ENCODE measurements around the gene AKT1.
"Not testable (repeated sequence)": the region's sequence is repeated elsewhere in the genome, so short reads cannot be mapped to it uniquely, and the experiment has no call there.

The AKT1 gene

DNA sequence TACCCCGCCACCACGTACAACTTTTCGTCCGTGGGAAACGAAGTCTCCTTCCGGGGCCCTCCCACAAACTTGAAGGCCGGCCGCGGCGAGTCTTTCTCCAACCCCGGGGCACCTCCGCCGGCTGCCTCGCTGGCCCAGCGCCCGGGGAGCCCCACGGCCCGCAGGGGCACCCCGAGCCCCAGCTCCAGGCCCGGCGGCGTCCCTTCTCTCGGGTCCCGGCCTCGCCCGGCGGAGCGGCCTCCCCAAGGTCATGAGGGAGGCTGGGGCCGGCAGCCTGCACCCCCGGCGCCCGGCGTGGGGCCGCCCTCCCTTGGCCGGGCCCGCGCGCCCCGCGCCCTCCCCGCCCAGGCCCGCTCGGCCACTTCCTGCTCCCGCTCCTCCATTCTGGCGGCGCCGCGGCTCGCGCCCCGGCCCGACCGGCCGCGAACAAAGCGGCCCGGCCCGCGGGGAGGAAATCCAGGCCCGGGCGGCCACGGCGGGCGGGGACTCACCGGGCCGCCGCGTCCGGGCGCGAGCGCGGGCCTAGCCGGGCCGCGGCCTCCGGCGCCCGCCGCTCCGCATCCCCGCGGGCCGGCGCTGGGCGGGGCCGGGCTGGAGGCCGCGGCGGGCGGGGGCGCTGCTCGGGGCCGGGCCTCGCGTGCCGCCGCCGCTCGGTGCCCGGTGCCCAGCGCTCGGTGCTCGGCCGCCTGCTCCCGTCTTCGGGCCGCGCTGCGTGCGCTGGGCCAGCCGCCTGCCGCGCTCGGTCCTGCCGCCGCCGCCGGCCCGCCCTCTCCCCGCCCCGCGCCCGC, at the start of gene AKT1:
Gene AKT1, minus strand, starts transcription at position 756 of the 788 bp plus-strand sequence. CDS start 3,105 bp downstream, outside the sequence.
- DNase-seq (ENCODE audit: low spot score in 2 of 2) (no peak), ATAC-seq (replicated peaks; ENCODE audit: extremely low read depth, poor library complexity, severe bottlenecking) (peak; percentile 18)
- Mint-ChIP-seq H3K27me3 (no peaks in the 10 kb centered on the region), H3K4me1 (peaks cover 51% of the 10 kb centered on the region), H3K4me3 (peak within 1 kb of the TSS; percentile 84), H3K9me3 (no peaks in the 10 kb centered on the region), H3K36me3 (ENCODE audit: insufficient read depth) (peaks cover 22% of the 10 kb centered on the region), H3K27ac (ENCODE audit: low read depth) (peak within 1 kb of the TSS; percentile 78)

DNA sequence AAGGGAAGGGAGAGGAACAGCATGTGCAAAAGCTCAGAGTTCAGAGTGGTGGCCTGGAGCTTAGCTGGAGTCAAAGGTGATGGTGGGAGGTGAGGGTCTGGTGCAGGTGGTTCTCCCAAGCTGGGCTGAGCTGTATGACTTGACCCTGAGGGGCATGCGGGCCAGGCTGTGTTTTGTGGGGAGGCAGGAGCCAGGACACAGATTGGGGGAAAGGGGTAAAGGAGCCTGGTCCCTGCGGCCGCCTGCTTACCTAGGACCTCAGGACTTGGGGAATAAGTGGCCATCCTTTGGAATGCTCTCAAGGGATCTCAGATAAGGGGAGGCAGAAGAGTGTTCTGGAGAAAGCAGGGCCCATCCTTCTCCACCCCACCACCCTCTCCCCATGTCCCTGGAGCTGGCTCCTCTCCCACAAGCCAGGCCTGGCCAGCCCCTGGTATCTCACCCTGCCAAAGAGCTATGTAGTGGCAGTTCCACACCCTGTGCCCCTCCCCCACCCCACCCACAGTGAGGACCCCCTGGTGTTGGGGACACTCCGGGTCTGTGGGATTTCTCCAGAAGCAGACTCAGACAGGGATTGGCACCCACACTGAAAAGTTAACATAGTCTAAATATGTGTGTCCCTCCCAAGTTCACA, 49.6 kb upstream of the AKT1 start:
- no peak for ATAC-seq (replicated peaks; ENCODE audit: extremely low read depth, poor library complexity, severe bottlenecking)

DNA sequence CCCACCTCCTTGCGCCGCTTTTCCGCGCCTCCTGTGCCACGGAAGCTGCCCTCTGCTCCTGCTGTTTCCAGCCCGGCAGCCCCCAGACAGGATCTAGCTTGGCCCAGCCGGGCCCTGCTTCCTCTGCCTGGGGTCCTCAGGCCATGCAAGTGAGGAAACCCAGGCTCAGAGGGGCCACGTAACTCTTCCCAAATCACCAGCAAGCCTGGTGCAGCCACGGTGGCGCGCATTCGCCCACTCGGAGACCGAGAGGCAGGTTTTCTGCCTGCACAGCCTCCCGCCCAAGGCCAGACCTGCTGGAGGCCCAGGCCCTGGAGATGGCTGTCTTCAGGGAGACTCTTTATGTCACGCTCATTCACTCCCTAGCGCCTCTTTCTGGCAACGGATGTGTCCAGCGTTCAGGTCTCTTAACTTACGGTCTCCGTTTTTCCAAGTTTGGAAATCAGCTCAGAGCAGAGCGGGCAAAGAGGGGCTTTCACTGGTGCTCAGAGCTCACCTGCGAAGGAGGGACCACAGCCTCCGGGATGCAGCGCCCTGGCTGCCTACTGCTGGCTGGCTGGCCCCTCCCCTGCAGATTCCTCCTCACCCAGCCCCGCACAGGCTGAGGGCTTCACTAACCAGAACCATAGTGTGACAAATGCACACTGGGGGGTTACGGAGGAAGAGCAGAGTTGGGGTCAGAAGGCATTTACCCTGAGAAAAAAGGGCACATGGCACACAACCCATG, 48.9 kb upstream of the AKT1 start:
- Mint-ChIP-seq H3K4me3 (no peak overlapping the region), H3K9me3 (no peaks in the 10 kb centered on the region), H3K36me3 (ENCODE audit: insufficient read depth) (peaks cover 2% of the 10 kb centered on the region), H3K4me1 (no peaks in the 10 kb centered on the region), H3K27ac (ENCODE audit: low read depth) (no peak overlapping the region), H3K27me3 (peaks cover 86% of the 10 kb centered on the region)
- ATAC-seq (replicated peaks; ENCODE audit: extremely low read depth, poor library complexity, severe bottlenecking), result no peak
- DNase-seq (ENCODE audit: low spot score in 2 of 2), result no peak

More for the DNA sequence above, 49.6 kb upstream of the AKT1 start:
- H3K9me3 Mint-ChIP-seq, result no peaks in the 10 kb centered on the region
- peaks cover 86% of the 10 kb centered on the region for H3K27me3 Mint-ChIP-seq
- H3K4me1 Mint-ChIP-seq, result no peaks in the 10 kb centered on the region
- H3K27ac Mint-ChIP-seq (ENCODE audit: low read depth), result no peak overlapping the region
- H3K4me3 Mint-ChIP-seq, result no peak overlapping the region
- peaks cover 2% of the 10 kb centered on the region for H3K36me3 Mint-ChIP-seq (ENCODE audit: insufficient read depth)
- no peak for DNase-seq (ENCODE audit: low spot score in 2 of 2)

DNA sequence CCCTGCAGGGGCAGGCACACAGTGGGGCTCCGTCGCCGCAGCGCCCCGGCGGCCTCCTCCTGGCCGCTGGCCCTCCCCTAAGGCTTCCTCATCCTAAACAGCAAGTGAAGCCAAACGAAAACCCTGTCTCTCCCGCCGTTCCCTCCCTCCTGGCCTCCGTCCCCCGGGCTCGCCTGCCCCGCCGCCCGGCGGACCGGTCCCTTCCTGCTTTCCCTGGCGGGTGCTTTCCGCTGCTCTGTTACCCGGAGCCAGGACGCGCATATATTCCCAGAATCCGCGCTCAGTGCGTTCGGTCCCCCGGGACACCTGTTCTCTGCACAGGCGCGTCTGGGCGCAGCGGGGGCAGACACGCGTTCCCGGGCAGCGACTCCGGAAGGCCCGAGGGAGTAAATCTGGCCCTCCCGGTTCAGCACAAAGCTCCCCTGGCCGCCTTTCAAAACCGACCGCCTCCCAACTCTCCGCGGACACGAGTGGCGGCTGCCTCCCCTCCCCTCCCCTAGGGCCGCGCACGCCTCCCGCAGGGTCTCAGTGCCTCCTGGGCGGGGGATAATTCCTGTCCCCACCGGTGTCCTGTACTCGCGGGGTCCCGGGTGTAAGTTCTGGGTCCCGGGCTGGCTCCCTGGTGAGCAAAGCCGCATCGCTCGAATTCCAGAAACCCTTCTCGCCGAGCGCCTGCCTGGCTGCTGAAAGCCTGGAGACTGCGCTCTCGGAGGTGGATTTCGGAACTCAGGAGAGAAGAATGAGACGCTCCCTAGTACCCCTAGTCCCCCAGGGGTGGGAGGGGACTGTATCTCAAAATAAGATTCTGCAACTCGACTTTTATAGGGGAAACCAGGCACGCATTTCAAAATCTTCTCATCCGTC, 48.1 kb upstream of the AKT1 start:
- Mint-ChIP-seq H3K36me3 (ENCODE audit: insufficient read depth) (peaks cover 2% of the 10 kb centered on the region), H3K27me3 (peaks cover 84% of the 10 kb centered on the region), H3K9me3 (no peaks in the 10 kb centered on the region), H3K4me1 (no peaks in the 10 kb centered on the region), H3K4me3 (no peak overlapping the region), H3K27ac (ENCODE audit: low read depth) (no peak overlapping the region)
- DNase-seq (ENCODE audit: low spot score in 2 of 2) (no peak), ATAC-seq (replicated peaks; ENCODE audit: extremely low read depth, poor library complexity, severe bottlenecking) (no peak)

DNA sequence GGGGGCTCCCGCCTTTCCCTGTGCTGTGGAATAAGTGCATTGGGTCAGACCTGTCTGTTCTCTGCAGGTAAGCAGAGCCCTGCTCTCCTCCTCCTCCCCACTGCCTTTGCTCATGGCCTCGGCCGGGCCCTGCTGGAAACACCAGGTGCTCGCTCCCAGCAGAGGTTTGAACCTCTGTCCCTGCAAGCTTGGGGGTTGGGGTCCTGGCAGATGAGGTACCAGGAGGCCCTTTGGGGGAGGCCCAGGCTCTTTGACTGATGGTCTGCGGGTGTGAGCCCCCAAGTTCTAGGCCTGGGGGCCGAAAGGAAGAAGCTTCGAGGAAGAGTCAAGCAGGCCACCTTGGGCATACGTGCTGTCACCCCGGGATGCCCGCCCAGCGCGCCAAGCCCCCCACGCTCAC, 47.5 kb upstream of the AKT1 start:
- H3K27me3 Mint-ChIP-seq, result peaks cover 77% of the 10 kb centered on the region
- ATAC-seq (replicated peaks; ENCODE audit: extremely low read depth, poor library complexity, severe bottlenecking) (no peak), DNase-seq (ENCODE audit: low spot score in 2 of 2) (no peak)
- no peak overlapping the region for H3K4me3 Mint-ChIP-seq
- no peaks in the 10 kb centered on the region for H3K9me3 Mint-ChIP-seq
- no peaks in the 10 kb centered on the region for H3K4me1 Mint-ChIP-seq
- peaks cover 2% of the 10 kb centered on the region for H3K36me3 Mint-ChIP-seq (ENCODE audit: insufficient read depth)
- no peak overlapping the region for H3K27ac Mint-ChIP-seq (ENCODE audit: low read depth)

DNA sequence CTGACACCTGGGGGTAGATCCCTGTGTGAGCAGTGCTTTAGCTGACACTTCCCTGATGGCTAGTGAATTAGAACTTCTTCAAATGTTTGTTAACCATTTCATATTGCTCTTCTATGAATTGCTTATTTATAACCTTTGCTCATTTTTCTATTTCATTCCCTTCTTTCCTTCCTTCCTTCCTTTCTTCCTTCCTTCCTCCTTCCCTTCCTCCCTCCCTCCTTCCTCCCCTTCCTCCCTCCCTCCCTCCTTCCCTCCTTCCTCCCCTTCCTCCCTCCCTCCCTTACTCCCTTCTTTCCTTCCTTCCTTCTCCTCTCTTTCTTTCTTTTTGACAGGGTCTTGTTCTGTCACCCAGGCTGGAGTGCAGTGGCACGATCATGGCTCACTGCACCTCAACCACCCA, 46.2 kb upstream of the AKT1 start:
- H3K9me3 Mint-ChIP-seq, result no peaks in the 10 kb centered on the region
- H3K36me3 Mint-ChIP-seq (ENCODE audit: insufficient read depth), result peaks cover 2% of the 10 kb centered on the region
- peaks cover 66% of the 10 kb centered on the region for H3K27me3 Mint-ChIP-seq
- DNase-seq (ENCODE audit: low spot score in 2 of 2), result no peak
- H3K4me1 Mint-ChIP-seq, result no peaks in the 10 kb centered on the region
- no peak for ATAC-seq (replicated peaks; ENCODE audit: extremely low read depth, poor library complexity, severe bottlenecking)
- H3K27ac Mint-ChIP-seq (ENCODE audit: low read depth), result no peak overlapping the region
- no peak overlapping the region for H3K4me3 Mint-ChIP-seq

DNA sequence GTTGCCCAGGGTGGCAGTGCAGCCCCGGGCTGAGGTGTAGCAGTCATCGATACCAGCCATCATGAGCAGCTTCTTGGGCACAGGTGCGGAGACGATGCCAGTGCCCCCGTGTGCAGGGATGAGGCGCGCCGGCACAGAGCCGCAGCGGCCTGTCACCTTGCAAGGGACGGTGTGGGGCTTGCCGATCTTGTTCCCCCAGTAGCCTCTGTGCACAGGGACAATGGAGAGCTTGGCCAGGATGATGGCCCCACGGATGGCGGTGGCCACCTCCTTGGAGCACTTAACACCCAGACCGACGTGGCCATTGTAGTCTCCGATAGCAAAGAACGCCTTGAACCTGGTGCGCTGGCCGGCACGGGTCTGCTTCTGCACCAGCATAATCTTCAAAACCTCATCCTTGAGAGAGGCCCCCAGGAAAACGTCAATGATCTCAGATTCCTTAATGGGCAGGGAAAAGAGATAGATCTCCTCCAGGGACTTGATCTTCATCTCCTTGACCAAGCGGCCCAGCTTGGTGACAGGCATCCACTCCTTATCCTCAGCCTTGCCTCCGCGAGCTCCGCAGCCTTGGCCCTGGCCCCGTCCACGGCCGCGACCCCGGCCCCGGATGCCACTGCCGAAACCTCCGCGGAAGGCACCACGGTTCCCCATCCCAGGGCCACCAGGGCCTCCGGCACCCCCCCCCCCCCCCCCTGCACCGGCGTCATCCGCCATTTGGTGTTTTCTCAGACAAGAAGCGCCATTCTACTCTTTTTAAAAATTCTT, 40.8 kb upstream of the AKT1 start:
- H3K27me3 Mint-ChIP-seq, result peaks cover 12% of the 10 kb centered on the region
- not testable (repeated sequence) for H3K27ac Mint-ChIP-seq (ENCODE audit: low read depth); H3K4me3 Mint-ChIP-seq; ATAC-seq (replicated peaks; ENCODE audit: extremely low read depth, poor library complexity, severe bottlenecking); H3K9me3 Mint-ChIP-seq; DNase-seq (ENCODE audit: low spot score in 2 of 2); H3K36me3 Mint-ChIP-seq (ENCODE audit: insufficient read depth); H3K4me1 Mint-ChIP-seq

DNA sequence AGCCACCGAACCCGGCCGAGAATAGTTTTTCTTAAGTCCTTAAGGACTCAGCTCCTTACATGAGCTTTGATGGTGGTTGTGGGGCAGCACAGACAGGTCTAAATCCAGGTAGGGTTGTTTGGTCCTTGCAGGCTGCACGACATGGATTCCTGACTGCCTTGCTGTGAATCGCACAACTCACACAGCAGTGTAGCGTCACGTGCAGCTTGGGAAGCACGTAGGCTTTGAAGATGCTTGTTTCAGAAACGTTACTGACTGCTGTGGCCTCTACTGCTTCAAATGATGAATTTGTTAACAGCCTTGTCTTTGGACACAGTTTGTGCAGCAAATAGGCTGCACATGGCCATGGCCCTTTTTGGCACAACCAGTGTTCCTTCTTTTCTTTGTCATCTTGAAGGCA, 35.2 kb upstream of the AKT1 start:
- Mint-ChIP-seq H3K36me3 (ENCODE audit: insufficient read depth) (peaks cover 1% of the 10 kb centered on the region), H3K4me3 (no peak overlapping the region), H3K27ac (ENCODE audit: low read depth) (no peak overlapping the region), H3K4me1 (peaks cover 9% of the 10 kb centered on the region), H3K27me3 (no peaks in the 10 kb centered on the region), H3K9me3 (no peaks in the 10 kb centered on the region)
- no peak for DNase-seq (ENCODE audit: low spot score in 2 of 2)
- no peak for ATAC-seq (replicated peaks; ENCODE audit: extremely low read depth, poor library complexity, severe bottlenecking)

DNA sequence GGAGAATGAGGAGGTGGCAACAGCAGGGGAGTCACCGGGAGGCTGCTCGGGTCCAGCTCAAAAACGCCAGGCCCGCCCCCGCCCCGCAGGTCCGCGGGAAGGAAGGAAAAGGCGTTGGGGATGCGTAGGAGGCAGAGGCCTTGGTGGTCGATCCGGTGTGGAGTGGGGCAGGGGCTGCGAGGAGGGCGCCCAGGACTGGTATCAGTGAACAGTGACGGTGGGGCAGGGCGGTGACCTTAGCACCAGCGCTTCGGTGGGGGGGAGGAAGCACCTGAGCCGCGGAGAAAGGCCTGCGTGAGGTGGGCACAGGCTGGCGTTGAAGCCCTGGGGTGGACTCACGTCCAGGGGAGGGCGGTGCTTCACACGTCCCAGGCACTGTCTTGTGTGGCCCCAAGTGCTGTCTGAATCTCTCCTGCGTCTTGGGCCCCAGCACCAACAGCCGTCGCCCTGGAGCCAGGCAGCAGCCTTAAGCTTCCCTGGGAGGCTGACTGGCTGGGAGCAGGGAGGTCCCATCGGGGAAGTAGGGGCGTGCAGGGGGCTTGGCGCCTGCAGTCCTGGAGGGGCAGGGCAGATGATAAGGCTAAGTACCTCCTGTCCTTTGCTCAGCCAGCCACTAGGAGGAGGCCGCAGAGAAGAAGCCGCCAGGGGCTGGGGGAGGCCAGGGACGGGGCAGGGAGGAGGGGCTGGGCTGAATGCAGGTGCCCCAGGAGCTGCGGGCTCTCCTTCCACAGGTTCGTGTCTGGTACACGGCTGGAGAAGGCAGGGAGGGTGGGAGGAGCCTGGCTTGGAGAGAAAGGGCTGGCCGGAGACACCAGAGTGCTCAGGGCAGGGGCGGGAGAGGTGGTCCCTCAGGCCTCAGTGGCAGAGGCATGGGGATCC, 31.9 kb upstream of the AKT1 start:
- Mint-ChIP-seq H3K27me3 (no peaks in the 10 kb centered on the region), H3K4me1 (peaks cover 20% of the 10 kb centered on the region), H3K4me3 (peak overlapping the region; percentile 85), H3K27ac (ENCODE audit: low read depth) (peak overlapping the region; percentile 9), H3K36me3 (ENCODE audit: insufficient read depth) (peaks cover 11% of the 10 kb centered on the region), H3K9me3 (no peaks in the 10 kb centered on the region)
- DNase-seq (ENCODE audit: low spot score in 2 of 2), result peak; percentile 31 to 39
- peak; percentile 42 for ATAC-seq (replicated peaks; ENCODE audit: extremely low read depth, poor library complexity, severe bottlenecking)

DNA sequence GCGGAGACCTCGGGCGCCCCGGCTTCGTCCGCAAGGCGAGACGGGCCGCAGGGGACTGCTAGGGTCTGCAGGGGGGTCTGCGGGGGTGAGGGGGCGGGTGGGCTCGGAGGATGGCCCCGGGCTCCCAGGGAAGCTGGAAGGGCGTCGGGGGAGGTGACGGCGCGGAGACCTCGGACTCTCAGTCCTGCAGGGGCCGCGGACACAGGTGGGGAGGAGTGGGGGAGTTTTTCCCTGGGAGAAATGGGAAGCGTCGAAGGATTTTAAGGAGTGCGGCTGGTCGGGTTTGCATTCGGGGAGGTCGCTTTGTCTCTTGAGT, 31.3 kb upstream of the AKT1 start:
- Mint-ChIP-seq H3K4me3 (peak overlapping the region; percentile 85), H3K27me3 (no peaks in the 10 kb centered on the region), H3K36me3 (ENCODE audit: insufficient read depth) (peaks cover 11% of the 10 kb centered on the region), H3K27ac (ENCODE audit: low read depth) (no peak overlapping the region), H3K4me1 (peaks cover 20% of the 10 kb centered on the region), H3K9me3 (no peaks in the 10 kb centered on the region)
- no peak for ATAC-seq (replicated peaks; ENCODE audit: extremely low read depth, poor library complexity, severe bottlenecking)
- no peak for DNase-seq (ENCODE audit: low spot score in 2 of 2)

DNA sequence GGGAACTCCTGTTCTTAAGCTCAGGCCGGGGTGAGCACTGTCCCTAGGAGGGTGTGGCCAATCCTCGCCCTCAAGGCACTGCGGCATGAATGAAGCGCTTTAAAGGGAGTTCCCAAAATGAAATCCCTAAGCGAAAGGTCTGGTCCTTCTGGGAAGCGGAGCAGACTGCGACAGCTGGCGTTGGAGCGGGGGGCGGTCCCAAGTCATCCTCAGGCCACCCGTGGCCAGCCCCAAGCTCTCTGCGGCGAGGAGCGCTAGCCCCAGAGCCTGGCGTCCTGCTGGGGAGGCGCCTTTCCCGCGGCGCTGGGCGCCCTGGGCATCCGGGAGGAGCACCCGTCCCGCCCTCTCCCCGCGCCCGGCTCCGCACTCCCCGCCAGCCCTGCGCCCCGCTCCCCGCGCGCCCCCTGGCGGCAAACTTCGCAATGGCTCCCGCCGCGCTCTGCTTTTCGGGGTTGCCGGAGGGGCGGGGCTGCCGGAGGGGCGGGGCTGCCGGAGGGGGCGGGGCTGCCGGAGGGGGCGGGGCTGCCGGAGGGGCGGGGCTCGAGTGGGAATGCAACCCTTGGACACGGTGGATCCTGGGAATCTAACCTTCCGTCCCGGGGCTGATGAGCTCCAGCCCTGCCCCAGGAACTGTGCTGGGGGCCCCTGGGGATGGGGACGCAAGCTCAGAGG, 30.8 kb upstream of the AKT1 start:
- no peaks in the 10 kb centered on the region for H3K27me3 Mint-ChIP-seq
- peak; percentile 88 to 97 for DNase-seq (ENCODE audit: low spot score in 2 of 2)
- H3K4me3 Mint-ChIP-seq, result peak overlapping the region; percentile 85
- no peaks in the 10 kb centered on the region for H3K9me3 Mint-ChIP-seq
- H3K4me1 Mint-ChIP-seq, result peaks cover 20% of the 10 kb centered on the region
- peak overlapping the region; percentile 91 for H3K27ac Mint-ChIP-seq (ENCODE audit: low read depth)
- H3K36me3 Mint-ChIP-seq (ENCODE audit: insufficient read depth), result peaks cover 11% of the 10 kb centered on the region
- peak; percentile 84 for ATAC-seq (replicated peaks; ENCODE audit: extremely low read depth, poor library complexity, severe bottlenecking)

Measured in central memory CD8-positive, alpha-beta T cell (primary cell).